ENCODE measurements around the gene CDCA4. TPM values are rescaled to one million over a fixed set of nuclear protein-coding genes. Genes with fewer than 3 reads are reported as not detected.

Gene CDCA4
- total RNA-seq, 2 donors from 2014 or later, result 46.6 to 65.1 TPM

GRCh38 chr14:105021656-105022275, 883 bp upstream of the CDCA4 start:
- H3K36me3 Mint-ChIP-seq (ENCODE audit: low read depth), result peaks cover 13% of the 10 kb centered on the region
- TF ChIP-seq, protein P1, sequence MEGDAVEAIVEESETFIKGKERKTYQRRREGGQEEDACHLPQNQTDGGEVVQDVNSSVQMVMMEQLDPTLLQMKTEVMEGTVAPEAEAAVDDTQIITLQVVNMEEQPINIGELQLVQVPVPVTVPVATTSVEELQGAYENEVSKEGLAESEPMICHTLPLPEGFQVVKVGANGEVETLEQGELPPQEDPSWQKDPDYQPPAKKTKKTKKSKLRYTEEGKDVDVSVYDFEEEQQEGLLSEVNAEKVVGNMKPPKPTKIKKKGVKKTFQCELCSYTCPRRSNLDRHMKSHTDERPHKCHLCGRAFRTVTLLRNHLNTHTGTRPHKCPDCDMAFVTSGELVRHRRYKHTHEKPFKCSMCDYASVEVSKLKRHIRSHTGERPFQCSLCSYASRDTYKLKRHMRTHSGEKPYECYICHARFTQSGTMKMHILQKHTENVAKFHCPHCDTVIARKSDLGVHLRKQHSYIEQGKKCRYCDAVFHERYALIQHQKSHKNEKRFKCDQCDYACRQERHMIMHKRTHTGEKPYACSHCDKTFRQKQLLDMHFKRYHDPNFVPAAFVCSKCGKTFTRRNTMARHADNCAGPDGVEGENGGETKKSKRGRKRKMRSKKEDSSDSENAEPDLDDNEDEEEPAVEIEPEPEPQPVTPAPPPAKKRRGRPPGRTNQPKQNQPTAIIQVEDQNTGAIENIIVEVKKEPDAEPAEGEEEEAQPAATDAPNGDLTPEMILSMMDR (conservative IDR thresholded peaks at IDR 0.05), result peak; percentile 57

GRCh38 chr14:105019861-105020814, 745 bp downstream of the CDCA4 start:
- H3K4me3 Mint-ChIP-seq, result peak overlapping the region; percentile 93
- DNase-seq, result peak; percentile 72
- TF ChIP-seq, protein P1 (conservative IDR thresholded peaks at IDR 0.05), result peak; percentile 49
- no peaks in the 10 kb centered on the region for H3K9me3 Mint-ChIP-seq
- WGBS, 2 experiments (ENCODE audit: insufficient coverage in 1 of 2, insufficient read length in 1 of 2), result 6 to 10% methylated on average over 36 to 75 of the region's 75 CpGs
- no peaks in the 10 kb centered on the region for H3K27me3 ChIP-seq (ENCODE audit: control insufficient read depth, insufficient read depth, low read length, poor library complexity, severe bottlenecking)
- H3K36me3 Mint-ChIP-seq (ENCODE audit: low read depth), result peaks cover 23% of the 10 kb centered on the region
- H3K27ac ChIP-seq (ENCODE audit: low read depth, low read length), result peak overlapping the region; percentile 92
- H3K4me1 Mint-ChIP-seq, result peaks cover 42% of the 10 kb centered on the region
- peak overlapping the region; percentile 88 for H3K4me3 ChIP-seq (ENCODE audit: low read length)
- H3K36me3 ChIP-seq (ENCODE audit: control insufficient read depth, insufficient read depth, low read length), result peaks cover 18% of the 10 kb centered on the region
- peak overlapping the region; percentile 51 for H3K9ac ChIP-seq (ENCODE audit: extremely low read depth, low read length, poor library complexity, severe bottlenecking)
- no peaks in the 10 kb centered on the region for H3K27me3 Mint-ChIP-seq (ENCODE audit: insufficient read depth)
- H3K4me1 ChIP-seq (ENCODE audit: control insufficient read depth, insufficient read depth, low read length), result peaks cover 5% of the 10 kb centered on the region
- no peaks in the 10 kb centered on the region for H3K9me3 ChIP-seq (ENCODE audit: control insufficient read depth, low read length)
- H3K27ac Mint-ChIP-seq, result peak overlapping the region; percentile 84

More at GRCh38 chr14:105021656-105022275, 883 bp upstream of the CDCA4 start:
- peaks cover 8% of the 10 kb centered on the region for H3K36me3 ChIP-seq (ENCODE audit: control insufficient read depth, insufficient read depth, low read length)
- H3K4me1 Mint-ChIP-seq, result peaks cover 27% of the 10 kb centered on the region
- peak; percentile 85 for DNase-seq
- H3K4me1 ChIP-seq (ENCODE audit: control insufficient read depth, insufficient read depth, low read length), result peaks cover 5% of the 10 kb centered on the region
- peaks cover 6% of the 10 kb centered on the region for H3K27me3 Mint-ChIP-seq (ENCODE audit: insufficient read depth)
- peak overlapping the region; percentile 79 for H3K9ac ChIP-seq (ENCODE audit: extremely low read depth, low read length, poor library complexity, severe bottlenecking)
- no peaks in the 10 kb centered on the region for H3K27me3 ChIP-seq (ENCODE audit: control insufficient read depth, insufficient read depth, low read length, poor library complexity, severe bottlenecking)
- peak overlapping the region; percentile 69 for H3K27ac Mint-ChIP-seq
- no peaks in the 10 kb centered on the region for H3K9me3 ChIP-seq (ENCODE audit: control insufficient read depth, low read length)
- H3K4me3 Mint-ChIP-seq, result peak overlapping the region; percentile 93
- 1 to 13% methylated on average over 16 to 20 of the region's 20 CpGs for WGBS, 2 experiments (ENCODE audit: insufficient coverage in 1 of 2, insufficient read length in 1 of 2)
- no peaks in the 10 kb centered on the region for H3K9me3 Mint-ChIP-seq
- H3K4me3 ChIP-seq (ENCODE audit: low read length), result peak overlapping the region; percentile 95
- H3K27ac ChIP-seq (ENCODE audit: low read depth, low read length), result peak overlapping the region; percentile 62

- Histone ChIP-seq H3K9ac (ENCODE audit: extremely low read depth, low read length, poor library complexity, severe bottlenecking) (no peak overlapping the region), H3K4me3 (ENCODE audit: low read length) (no peak overlapping the region), H3K9me3 (ENCODE audit: control insufficient read depth, low read length) (no peaks in the 10 kb centered on the region), H3K4me1 (ENCODE audit: control insufficient read depth, insufficient read depth, low read length) (peaks cover 10% of the 10 kb centered on the region), H3K27me3 (ENCODE audit: control insufficient read depth, insufficient read depth, low read length, poor library complexity, severe bottlenecking) (no peaks in the 10 kb centered on the region), H3K27ac (ENCODE audit: low read depth, low read length) (no peak overlapping the region), H3K36me3 (ENCODE audit: control insufficient read depth, insufficient read depth, low read length) (peaks cover 21% of the 10 kb centered on the region)
- Mint-ChIP-seq H3K4me1 (peaks cover 51% of the 10 kb centered on the region), H3K36me3 (ENCODE audit: low read depth) (peaks cover 23% of the 10 kb centered on the region), H3K9me3 (no peaks in the 10 kb centered on the region), H3K27me3 (ENCODE audit: insufficient read depth) (no peaks in the 10 kb centered on the region), H3K27ac (no peak overlapping the region), H3K4me3 (peak overlapping the region; percentile 93)
- DNase-seq, result no peak
- WGBS, 2 experiments (ENCODE audit: insufficient coverage in 1 of 2, insufficient read length in 1 of 2), result 82 to 92% methylated on average over 2 to 4 of the region's 4 CpGs
- TF ChIP-seq, protein P1 (conservative IDR thresholded peaks at IDR 0.05), result no peak
These were observed 2.5 kb downstream of the CDCA4 start for GRCh38 chr14:105018414-105018813.

All from endodermal cell (in vitro differentiated cells).